ENCODE measurements around the gene SELENOV. TPM values are rescaled to one million over a fixed set of nuclear protein-coding genes. Genes with fewer than 3 reads are reported as not detected.

The SELENOV gene
- total and polyA plus RNA-seq, 9 of the 15 experiments (the other 6 are each of a cell fraction or from before 2014, with no cell fraction given): 0.04 to 0.09 (median 0.06) TPM; not detected in 4

DNA sequence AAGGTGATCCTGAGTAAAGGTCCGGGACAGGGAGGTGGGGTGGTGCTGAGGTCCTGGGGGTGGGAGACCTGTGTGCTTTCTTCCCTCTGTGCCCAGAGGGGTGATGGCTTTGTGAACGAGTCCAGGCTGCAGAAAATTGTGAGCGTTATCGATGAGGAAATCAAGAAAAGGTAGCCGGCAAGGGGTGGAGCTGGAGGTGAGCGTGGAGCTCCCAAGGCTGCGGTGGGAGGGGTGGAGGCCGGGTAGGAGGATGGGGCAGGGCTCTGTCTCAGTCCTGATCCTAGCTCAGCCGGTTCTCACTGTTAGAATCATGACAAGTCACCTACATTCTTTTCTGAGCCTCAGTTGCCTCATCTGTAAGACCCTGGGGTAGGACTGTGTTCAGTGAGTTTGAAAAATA, 4.0 kb downstream of the SELENOV start:
- BruUV-seq (replicated peaks): TSS peak; percentile 48
- H2AFZ ChIP-seq (ENCODE audit: low read depth, low read length): peak overlapping the region; percentile 96
- TF ChIP-seq TRIM28 (IDR thresholded peaks at IDR 0.05) (no peak), ZEB2 (IDR thresholded peaks at IDR 0.05) (peak; percentile 62; the same call in 1 of the 2 replicates), CTBP1 (IDR thresholded peaks at IDR 0.05; ENCODE audit: borderline replicate concordance) (peak; percentile 16; the same call in 1 of the 2 replicates)
- TF ChIP-seq, protein P1, sequence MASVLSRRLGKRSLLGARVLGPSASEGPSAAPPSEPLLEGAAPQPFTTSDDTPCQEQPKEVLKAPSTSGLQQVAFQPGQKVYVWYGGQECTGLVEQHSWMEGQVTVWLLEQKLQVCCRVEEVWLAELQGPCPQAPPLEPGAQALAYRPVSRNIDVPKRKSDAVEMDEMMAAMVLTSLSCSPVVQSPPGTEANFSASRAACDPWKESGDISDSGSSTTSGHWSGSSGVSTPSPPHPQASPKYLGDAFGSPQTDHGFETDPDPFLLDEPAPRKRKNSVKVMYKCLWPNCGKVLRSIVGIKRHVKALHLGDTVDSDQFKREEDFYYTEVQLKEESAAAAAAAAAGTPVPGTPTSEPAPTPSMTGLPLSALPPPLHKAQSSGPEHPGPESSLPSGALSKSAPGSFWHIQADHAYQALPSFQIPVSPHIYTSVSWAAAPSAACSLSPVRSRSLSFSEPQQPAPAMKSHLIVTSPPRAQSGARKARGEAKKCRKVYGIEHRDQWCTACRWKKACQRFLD (CRISPR knock-in tag; IDR thresholded peaks at IDR 0.05): 0 out of 2 replicates have a peak, but pooled peaks have one; percentile 11
- no peaks in the 10 kb centered on the region for H4K20me1 ChIP-seq (replicated peaks; ENCODE audit: control insufficient read depth, insufficient read depth, low read length)
- intact Hi-C loops (cut with micrococcal nuclease): no loop called here
- ATAC-seq (peak; percentile 77), DNase-seq (ENCODE audit: extremely low read depth in 1 of 4, low spot score in 3 of 4) (peak; percentile 46 to 71 (median 61)), FAIRE-seq (peak; percentile 82)
- ChIA-PET CTCF (ENCODE audit: low intra/inter-chr PET ratio) (interaction anchor here (0.5 kb wide), 1 partner anchor 74 kb away, joined by 3 read pairs; no protein-coding TSS in a partner anchor), POLR2A (interaction anchor here (0.6 to 1.5 kb wide), 3 partner anchors 9 to 380 kb away, joined by 5 to 6 read pairs (median 5); partner anchors contain the start of gene RPS16)
- no peaks in the 10 kb centered on the region for H3K36me3 ChIP-seq (ENCODE audit: control insufficient read depth, insufficient read depth, low read length)
- H3K9me3 ChIP-seq (replicated peaks; ENCODE audit: control insufficient read depth, insufficient read depth, low read depth, low read length): no peaks in the 10 kb centered on the region
- peak overlapping the region; percentile 50 to 84 for H3K9ac ChIP-seq (ENCODE audit: insufficient read depth in 1 of 2, low read depth in 2 of 2, low read length in 2 of 2)
- peak overlapping the region; percentile 83 for H3K4me2 ChIP-seq (ENCODE audit: insufficient read depth, low read length)
- peaks cover 4 to 19% of the 10 kb centered on the region in 2 experiments; a peak in 4 of 5 replicates for H3K27me3 ChIP-seq (ENCODE audit: control insufficient read depth in 2 of 2, insufficient read depth in 2 of 2, low read length in 2 of 2)
- H3K4me3 ChIP-seq: peak overlapping the region; percentile 34
- no peaks in the 10 kb centered on the region for H3K9me1 ChIP-seq (ENCODE audit: control insufficient read depth, insufficient read depth, low read length)
- peak overlapping the region; percentile 60 for H3K27ac ChIP-seq (ENCODE audit: extremely low read depth, low read depth, low read length)
- in situ Hi-C loops (cut with MboI): no loop called here
- WGBS (ENCODE audit: insufficient coverage, low coverage, missing lambda C conversion rate): 5% methylated on average over 9 of the region's 9 CpGs
- peaks cover 21 to 29% of the 10 kb centered on the region in 2 experiments; a peak in 4 of 5 replicates for H3K4me1 ChIP-seq (replicated peaks in 1 of 2; ENCODE audit: control insufficient read depth in 2 of 2, insufficient read depth in 2 of 2, low read length in 2 of 2)
- H3K79me2 ChIP-seq (ENCODE audit: control insufficient read depth, insufficient read depth, low read length): no peaks in the 10 kb centered on the region

Data from K562 (cell line).